Measurements from ENCODE around the gene TRIP6.
"Not testable (repeated sequence)": the region's sequence is repeated elsewhere in the genome, so short reads cannot be mapped to it uniquely, and the experiment has no call there.

The TRIP6 gene

GRCh38 chr7:100839361-100839760 lies 27.8 kb upstream of the TRIP6 start:
- DNase-seq: no peak

- DNase-seq: no peak
These were observed 26.6 kb upstream of the TRIP6 start for GRCh38 chr7:100840470-100841100.

- no peak for DNase-seq
These were observed 19.8 kb upstream of the TRIP6 start for GRCh38 chr7:100847360-100847759.

GRCh38 chr7:100852048-100852872 lies 14.9 kb upstream of the TRIP6 start, which contains the start of gene SLC12A9:
Gene SLC12A9 (plus strand): TSS chr7:100852713. CDS start chr7:100854198, 1,485 bp downstream.
- peak; percentile 84 for DNase-seq

- no peak for DNase-seq
These were observed 12.9 kb upstream of the TRIP6 start for GRCh38 chr7:100854146-100854895.

GRCh38 chr7:100854899-100855298 lies 12.3 kb upstream of the TRIP6 start:
- not testable (repeated sequence) for DNase-seq

GRCh38 chr7:100855515-100855914 lies 11.7 kb upstream of the TRIP6 start:
- no peak for DNase-seq

- DNase-seq: no peak
These were observed 10.3 kb upstream of the TRIP6 start for GRCh38 chr7:100856871-100857282.

GRCh38 chr7:100859856-100860255 lies 7.3 kb upstream of the TRIP6 start:
- no peak for DNase-seq

GRCh38 chr7:100860702-100861615 lies 6.2 kb upstream of the TRIP6 start:
- no peak for DNase-seq

- DNase-seq: no peak
These were observed 5.6 kb upstream of the TRIP6 start for GRCh38 chr7:100861616-100861985.

- no peak for DNase-seq
These were observed 3.7 kb upstream of the TRIP6 start for GRCh38 chr7:100863406-100863950.

- DNase-seq: no peak
These were observed 2.8 kb upstream of the TRIP6 start for GRCh38 chr7:100864263-100864845.

GRCh38 chr7:100865372-100865911 lies 1.7 kb upstream of the TRIP6 start:
- no peak for DNase-seq

GRCh38 chr7:100865938-100866728 lies 1.1 kb upstream of the TRIP6 start:
- DNase-seq: no peak

GRCh38 chr7:100866729-100867039 lies 503 bp upstream of the TRIP6 start:
- DNase-seq: no peak

- no peak for DNase-seq
These were observed 744 bp downstream of the TRIP6 start for GRCh38 chr7:100867776-100868485.

- DNase-seq: no peak
These were observed 6.6 kb downstream of the TRIP6 start for GRCh38 chr7:100873599-100874299.

- DNase-seq: no peak
These were observed 7.1 kb downstream of the TRIP6 start for GRCh38 chr7:100874300-100874576.
